Measurements from ENCODE around the gene ERVFRD-1. TPM values are rescaled to one million over a fixed set of nuclear protein-coding genes. Genes with fewer than 3 reads are reported as not detected.
A peak's percentile ranks its signal among the peaks of the same experiment; 100 is the strongest.
"Not testable (repeated sequence)": the region's sequence is repeated elsewhere in the genome, so short reads cannot be mapped to it uniquely, and the experiment has no call there.

Gene ERVFRD-1
- polyA plus RNA-seq, 10 donors = 0.07 to 0.26 (median 0.17) TPM

DNA sequence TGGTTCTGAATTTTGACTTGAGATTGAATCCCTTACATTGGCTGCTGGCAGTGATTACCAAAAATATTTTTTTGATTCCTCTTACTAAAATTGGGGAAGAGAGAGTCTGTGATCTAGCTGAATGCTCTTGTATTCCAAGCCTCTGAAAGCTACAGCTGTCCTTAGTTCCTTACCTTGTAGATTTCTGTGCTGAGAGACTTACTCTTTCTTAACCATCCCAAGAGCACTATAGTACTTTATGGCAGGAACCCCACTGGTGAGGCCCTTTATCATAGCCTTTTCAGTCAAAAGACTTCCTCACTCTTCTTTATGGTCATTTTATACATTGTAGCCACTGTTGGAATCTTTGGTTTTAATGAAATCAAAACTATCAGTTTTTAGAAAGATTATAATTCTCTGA is 19.1 kb upstream of the ERVFRD-1 start:
- no peak for DNase-seq

DNA sequence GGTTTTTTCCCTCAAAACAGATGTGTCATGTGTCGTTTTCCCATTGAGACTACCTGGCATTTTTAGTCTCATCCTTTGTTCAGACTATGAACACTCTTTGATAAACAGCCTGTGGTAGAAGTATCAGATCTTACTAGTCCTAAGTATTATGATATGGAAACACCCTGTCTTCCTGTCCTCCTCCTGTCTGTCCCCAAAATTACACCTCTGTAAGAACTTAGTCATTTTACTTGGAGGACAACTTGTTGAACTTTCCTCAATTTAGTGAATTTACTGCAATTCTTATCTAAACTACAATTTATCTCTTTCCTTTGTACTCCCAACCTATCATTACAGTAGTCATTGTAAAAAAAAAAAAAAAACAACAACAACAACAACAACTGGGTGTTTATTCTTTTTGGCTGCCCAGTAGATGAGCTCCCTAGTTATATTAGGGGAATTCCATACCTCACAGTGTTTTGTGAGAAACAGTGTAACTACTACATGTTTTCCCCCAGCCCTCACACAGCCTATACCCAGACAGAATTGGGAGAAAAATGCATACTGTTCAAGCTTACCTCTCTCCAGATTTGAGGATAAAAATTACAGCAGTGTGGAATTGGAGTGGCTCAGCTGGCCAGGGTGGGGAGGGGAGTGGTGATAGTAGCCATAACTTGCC is 18.5 kb upstream of the ERVFRD-1 start:
- DNase-seq = no peak

DNA sequence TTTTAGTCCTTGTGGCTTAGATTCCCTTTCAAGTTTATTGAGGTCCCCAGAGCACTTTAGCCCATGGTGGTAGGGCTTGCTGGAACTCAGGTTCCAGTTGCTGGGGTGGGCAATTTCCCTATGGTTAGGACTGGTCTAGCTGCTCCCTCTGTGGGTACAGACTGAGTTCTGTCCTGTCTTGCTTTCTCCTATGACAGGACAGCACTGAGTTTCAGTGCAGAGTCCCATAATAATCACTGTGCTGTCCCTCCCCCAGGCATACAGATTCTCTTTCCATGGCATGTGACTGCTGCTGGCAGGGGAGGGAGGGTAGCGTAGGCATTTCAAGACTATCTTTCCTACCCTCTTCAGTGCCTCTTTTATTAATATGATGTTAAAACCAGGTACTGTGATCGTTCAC is 17.1 kb upstream of the ERVFRD-1 start:
- DNase-seq = no peak

DNA sequence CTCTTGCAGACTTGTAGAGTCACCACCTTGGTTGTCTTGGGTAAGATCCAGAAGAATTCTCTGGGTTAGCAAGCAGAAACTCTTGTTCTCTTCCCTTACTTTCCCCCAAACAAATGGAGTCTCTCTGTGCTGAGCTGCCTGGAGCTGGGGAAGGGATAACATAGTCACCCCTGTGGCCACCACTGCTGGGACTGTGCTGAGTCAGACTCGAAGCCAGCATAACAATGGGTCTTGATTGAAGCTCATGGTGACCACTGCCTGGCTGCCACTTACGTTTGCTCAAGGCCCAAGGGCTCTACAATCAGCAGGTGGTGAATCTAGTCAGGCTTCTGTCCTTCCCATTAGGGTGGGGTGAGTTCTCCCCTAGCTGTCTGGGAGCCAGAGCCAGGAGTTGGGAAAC is 15.4 kb upstream of the ERVFRD-1 start:
- DNase-seq = no peak

DNA sequence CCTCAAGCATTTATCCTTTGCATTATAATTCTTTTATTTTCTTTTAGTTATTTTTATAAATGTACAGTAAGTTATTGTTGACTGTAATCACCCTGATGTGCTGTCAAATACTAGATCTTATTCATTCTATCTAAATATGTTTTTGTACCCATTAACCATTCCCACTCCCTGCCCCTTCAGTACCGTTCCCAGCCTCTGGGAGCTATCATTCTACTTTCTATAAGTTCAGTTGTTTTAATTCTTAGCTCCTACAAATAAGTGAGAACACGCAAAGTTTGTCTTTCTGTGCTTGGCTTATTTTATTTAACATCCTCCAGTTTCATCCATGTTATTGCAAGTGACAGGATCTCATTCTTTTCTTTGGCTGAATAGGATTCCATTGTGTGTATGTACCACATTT is 12.5 kb upstream of the ERVFRD-1 start:
- DNase-seq = no peak

DNA sequence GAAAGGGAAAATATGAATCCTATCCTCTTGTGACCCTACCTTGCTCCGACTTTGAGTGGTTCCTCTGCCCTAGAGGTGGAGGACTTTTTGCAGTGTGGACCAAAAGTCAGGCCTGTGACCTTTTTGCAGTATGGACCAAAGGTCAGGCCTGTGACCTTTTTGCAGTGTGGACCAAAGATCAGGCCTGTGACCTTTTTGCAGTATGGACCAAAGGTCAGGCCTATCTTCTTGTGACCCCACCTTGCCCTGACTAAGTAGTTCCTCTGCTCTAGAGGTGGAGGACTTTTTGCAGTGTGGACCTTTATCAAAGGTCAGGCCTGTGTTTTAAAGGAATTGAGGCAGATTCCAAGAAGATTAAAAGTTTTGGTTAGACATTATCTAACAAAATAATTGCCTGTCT is 10.9 kb upstream of the ERVFRD-1 start:
- no peak for DNase-seq

GRCh38 chr6:11121851-11122250 is 10.3 kb upstream of the ERVFRD-1 start:
- DNase-seq = peak in 2 of 3 donors; percentile 10 to 23

- peak in 1 of 3 donors; percentile 20 for DNase-seq
Measured at GRCh38 chr6:11120271-11121005, 8.9 kb upstream of the ERVFRD-1 start.

GRCh38 chr6:11115808-11116536 is 4.4 kb upstream of the ERVFRD-1 start:
- not testable (repeated sequence) for DNase-seq

- peak in 1 of 3 donors; percentile 30 for DNase-seq
Measured at GRCh38 chr6:11113038-11113437, 1.5 kb upstream of the ERVFRD-1 start.

DNA sequence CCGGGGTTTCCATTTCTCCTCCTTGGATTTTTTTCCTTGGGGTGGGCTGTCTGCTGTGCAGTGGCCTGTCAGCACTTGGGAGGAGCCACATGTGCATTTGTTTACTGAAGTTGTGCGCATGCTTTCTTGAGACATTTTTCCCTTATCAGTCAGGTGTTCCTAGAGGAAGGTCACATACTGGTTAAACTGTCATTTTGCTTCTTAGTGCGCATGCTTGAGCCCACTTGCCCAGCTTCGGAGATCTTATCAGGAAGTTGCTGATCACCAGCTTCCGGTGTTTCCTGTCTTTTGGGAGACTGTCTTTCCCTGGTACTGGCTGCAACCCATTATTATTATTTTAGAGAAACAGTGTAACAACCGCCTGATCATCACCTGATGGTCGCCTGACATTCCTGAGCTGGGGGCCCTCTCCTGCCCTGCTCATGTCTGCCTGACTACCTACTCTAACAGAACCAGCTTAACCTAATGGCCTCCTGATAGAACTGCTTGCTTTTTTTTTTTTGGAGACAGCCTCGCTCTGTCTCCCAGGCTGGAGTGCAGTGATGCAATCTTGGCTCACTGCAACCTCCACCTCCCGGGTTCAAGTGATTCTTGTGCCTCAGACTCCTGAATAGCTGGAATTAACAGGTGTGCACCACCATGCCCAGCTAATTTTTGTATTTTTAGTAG is 378 bp upstream of the ERVFRD-1 start:
- no peak for DNase-seq

DNA sequence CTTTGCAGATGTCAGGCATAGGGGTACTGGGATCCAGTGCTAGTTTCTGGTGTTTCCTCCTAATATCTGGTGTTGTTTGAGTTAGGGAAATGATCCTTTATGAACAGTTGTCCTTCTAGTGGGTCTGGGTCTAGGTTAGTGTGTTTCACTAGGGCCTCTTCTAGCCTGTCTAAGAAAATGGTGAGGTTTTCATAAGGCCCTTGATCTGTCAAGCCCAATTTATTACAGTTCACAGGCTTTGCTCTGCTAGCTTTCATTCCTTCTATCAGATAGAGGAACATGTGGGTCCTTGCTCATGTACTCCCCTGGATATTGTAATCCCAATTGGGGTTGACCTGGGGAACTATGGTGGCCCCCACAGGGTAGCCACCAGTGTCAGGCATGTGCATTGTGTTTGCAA is 2.8 kb downstream of the ERVFRD-1 start:
- no peak for DNase-seq

DNA sequence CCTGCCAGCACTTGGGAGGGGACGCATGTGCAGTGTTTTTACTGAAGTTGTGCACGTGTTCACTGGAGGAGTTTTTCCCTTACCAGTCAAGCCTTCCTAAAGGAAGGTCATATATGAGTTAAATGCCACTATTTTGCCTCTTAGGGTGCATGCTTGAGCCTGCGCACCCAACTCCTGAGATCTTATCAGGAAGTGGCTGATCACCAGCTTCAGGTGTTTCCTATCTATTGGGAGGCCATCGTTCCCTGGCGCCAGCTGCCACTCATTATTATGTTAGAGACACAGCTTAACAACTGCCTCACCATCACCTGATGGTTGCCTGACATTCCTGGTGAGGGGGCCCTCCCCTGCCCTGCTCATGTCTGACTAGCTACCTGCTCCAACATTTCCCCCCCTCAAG is 8.5 kb downstream of the ERVFRD-1 start:
- DNase-seq = no peak

- no peak for DNase-seq
Measured at GRCh38 chr6:11101417-11101816, 10.1 kb downstream of the ERVFRD-1 start.

GRCh38 chr6:11098004-11098403 is 13.5 kb downstream of the ERVFRD-1 start:
- no peak for DNase-seq

- no peak for DNase-seq
Measured at GRCh38 chr6:11097476-11097875, 14.0 kb downstream of the ERVFRD-1 start.

DNA sequence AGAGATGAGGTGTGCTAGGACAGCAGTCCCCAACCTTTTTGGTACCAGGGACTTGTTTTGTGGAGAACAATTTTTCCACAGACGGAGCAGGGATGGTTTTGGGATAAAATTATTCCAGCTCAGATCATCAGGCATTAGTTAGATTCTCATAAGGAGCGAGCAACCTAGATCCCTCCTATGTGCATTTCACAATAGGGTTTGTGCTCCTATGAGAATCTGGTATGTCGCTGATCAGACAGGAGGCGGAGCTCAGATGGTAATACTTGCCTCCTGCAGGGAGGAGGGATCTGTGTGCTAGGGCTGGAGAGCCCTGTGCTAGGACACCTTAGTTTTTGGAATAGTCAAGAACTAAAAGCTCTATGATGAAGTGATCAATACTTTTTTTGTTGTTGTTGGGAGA is 15.4 kb downstream of the ERVFRD-1 start:
- no peak for DNase-seq

- DNase-seq = no peak
Measured at GRCh38 chr6:11094941-11095340, 16.6 kb downstream of the ERVFRD-1 start.

DNA sequence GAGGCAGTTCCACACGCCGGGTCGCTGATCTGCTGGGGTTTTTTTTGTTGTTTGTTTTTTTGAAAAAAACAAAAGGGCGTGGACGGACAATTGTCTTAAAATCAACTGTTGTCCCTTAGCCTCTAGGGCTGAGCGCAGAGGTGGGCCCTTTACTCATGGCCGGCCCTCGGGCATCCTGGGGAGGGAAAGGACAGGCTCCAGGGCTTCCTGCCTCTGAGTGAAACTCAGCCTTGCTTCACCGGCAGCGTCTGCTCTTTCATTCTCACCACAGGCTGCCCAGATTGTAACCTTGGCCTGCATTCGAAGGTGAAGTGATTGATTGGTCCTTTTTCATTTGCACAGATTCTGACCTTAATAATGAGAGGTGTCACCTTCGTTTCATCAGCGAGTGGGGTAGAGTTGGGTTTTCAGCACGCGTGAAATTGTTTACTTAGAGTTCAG is 17.1 kb downstream of the ERVFRD-1 start:
- DNase-seq = peak; percentile 20 to 80 (median 44)

GRCh38 chr6:11093626-11094410 is 17.7 kb downstream of the ERVFRD-1 start, which contains the start of gene SMIM13:
Gene SMIM13 (plus strand): TSS chr6:11093834. CDS start chr6:11094314, 480 bp downstream.
- DNase-seq = peak; percentile 98 to 99 (median 98)

DNA sequence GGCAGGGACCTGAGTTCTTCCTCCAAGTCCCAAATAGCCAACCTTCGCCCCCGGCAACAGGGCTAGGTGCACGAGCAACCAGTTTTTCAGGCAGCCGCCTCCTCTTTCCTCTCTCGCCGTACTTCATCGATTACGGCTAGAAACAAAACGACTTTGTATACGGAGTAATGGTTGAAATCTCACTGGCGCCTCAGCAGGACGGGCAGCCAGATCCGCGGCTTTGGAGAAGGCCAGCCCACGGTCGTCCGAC is 18.2 kb downstream of the ERVFRD-1 start:
- no peak for DNase-seq
